ENCODE results near the gene MMP25.
A peak's percentile ranks its signal among the peaks of the same experiment; 100 is the strongest.
"Not testable (repeated sequence)": the region's sequence is repeated elsewhere in the genome, so short reads cannot be mapped to it uniquely, and the experiment has no call there.

The MMP25 gene

DNA sequence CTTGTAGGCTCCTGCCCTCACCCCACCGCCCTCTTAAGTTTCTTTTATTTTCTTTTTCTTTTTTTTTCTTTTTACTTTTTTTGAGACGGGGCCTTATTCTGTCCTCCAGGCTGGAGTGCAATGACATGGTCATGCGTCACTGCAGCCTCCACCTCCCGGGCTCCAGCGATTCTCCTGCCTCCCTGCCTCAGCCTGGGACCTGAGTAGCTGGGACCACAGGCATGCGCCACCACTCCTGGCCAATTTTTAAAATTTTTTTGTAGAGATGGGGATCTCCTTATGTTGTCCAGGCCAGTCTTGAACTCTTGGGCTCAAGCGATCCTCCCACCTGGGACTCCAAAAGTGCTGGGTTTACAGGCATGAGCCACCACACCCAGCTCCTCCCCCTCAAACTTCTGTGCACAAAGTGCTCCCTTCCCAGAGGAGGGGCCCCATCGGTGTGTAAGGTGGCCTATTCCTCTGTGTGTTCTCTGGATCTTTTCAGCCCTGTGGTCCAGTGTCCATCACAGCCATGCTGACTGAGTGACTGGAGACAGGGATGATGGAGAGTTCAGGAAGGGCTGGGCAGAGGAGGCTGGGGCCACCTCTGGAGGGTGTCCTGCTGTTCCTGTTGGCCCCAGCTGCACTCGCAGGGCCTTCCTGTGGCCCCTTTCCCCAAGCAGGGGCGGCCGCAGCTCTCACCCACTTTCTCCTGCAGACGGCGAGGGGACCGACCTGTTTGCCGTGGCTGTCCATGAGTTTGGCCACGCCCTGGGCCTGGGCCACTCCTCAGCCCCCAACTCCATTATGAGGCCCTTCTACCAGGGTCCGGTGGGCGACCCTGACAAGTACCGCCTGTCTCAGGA, 10.2 kb downstream of the MMP25 start:
- DNase-seq (ENCODE audit: low read depth in 3 of 3), result no peak

GRCh38 chr16:3057181-3058138, 11.1 kb downstream of the MMP25 start:
- no peak for DNase-seq (ENCODE audit: low read depth in 3 of 3)

- no peak for DNase-seq (ENCODE audit: low read depth in 3 of 3)
These were observed 12.0 kb downstream of the MMP25 start for GRCh38 chr16:3058139-3059030.

- peak; percentile 74 to 81 (median 76) for DNase-seq (ENCODE audit: low read depth in 3 of 3)
These were observed 12.8 kb downstream of the MMP25 start for GRCh38 chr16:3059041-3059722.

GRCh38 chr16:3059723-3060242, 13.4 kb downstream of the MMP25 start:
- DNase-seq (ENCODE audit: low read depth in 3 of 3), result no peak

DNA sequence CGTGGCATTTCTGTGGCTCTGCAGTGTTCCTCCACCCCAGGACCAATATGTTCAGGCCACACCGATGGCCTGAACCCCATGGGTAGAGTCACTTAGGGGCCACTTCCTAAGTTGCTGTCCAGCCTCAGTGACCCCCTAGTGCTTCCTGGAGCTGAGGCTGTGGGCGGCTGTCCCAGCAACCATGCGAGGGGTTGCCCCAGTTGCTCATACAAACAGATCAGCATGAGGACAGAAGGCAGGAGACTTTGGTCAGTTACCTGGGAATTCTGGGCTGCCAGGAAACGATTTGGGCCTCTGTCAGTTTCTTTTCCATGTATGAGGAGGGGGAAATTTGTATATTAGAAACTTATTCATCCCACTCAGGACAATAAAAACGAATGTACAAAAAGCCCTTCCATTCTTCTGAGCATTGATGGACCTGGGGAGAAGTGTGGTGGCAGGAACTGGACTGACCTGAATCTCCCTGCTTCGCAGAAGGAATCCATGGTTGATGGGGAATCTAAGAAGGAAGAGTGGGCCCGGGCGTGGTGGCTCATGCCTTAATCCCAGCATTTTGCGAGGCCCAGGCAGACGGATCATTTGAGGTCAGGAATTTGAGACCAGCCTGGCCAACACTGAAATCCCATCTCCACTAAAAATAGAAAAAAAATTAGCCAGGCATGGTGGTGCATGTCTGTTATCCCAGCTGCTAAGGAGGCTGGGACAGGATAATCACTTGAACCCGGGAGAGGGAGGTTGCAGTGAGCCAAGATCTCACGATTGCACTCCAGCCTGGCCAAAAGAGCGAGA, 14.2 kb downstream of the MMP25 start:
- no peak for DNase-seq (ENCODE audit: low read depth in 3 of 3)

- DNase-seq (ENCODE audit: low read depth in 3 of 3), result no peak
These were observed 16.2 kb downstream of the MMP25 start for GRCh38 chr16:3062553-3062952.

DNA sequence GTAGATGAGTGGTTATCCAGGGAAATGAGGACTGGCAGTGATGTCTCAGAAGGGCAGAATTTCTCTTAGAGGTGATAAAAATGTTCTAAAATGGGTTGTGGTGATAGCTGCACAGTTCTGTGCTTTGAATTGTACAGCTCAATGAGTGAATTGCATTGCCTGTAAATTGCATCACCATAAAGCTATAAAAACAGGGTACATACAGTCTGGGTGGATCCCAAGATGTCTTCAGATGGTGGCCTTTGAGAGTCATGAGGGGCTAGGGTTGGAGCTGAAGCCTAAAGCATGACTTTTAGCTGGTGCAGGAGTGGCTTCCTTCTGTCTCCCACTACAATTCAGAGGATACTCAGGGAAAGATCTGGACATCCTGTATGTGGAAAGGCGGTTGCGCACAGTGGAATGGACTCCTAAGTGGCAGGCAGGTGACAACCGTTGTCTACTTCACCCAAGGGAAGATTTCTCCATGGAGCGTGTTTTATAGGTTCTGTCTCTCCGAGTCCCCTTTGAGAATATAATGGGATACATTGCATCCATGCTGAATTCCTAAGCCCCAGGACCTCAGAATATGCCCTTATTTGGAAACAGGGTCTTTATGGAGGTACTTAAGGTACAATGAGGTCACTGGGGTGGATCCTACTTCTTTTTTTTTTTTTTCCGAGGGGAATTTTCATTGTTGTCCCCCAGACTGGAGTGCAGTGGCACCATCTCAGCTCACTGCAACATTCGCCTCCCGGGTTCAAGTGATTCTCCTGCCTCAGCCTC, 17.4 kb downstream of the MMP25 start:
- DNase-seq (ENCODE audit: low read depth in 3 of 3), result no peak

DNA sequence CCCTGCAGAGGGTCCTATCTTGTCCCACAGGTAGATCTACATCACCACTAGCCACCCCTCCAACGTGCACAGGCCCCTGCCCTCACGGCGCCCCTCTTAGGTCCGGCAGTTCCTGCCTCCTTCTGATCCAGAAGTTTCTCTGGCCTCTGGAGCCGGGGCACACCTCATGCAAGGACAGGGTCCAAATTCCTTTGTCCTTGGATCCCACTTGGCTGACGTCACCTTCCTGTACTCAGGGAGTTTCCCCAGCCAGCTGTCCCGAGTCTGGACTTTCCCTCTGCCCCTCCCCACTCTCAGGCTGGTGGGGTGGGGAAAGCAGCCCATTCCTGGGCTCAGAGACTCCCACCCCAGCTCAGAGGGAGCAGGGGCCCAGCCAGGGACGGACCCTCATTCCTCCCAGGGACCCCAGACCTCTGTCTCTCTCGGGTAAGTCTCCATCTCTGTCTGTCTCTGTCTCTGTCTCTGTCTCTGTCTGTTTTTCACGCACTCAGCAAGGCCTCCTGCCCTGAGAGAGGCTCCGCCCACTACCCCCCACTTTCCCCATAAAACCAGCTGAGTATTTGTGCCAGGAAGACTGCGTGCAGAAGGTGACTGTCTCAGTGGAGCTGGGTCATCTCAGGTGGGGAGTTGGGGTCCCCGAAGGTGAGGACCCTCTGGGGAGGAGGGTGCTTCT, 18.8 kb downstream of the MMP25 start, which contains the start of gene IL32:
IL32 (plus strand) TSS at position 572 of the 673 bp plus-strand sequence. CDS start 172 bp downstream, outside the sequence.
- peak in 2 of 3 experiments; percentile 54 to 66 for DNase-seq (ENCODE audit: low read depth in 3 of 3)

DNA sequence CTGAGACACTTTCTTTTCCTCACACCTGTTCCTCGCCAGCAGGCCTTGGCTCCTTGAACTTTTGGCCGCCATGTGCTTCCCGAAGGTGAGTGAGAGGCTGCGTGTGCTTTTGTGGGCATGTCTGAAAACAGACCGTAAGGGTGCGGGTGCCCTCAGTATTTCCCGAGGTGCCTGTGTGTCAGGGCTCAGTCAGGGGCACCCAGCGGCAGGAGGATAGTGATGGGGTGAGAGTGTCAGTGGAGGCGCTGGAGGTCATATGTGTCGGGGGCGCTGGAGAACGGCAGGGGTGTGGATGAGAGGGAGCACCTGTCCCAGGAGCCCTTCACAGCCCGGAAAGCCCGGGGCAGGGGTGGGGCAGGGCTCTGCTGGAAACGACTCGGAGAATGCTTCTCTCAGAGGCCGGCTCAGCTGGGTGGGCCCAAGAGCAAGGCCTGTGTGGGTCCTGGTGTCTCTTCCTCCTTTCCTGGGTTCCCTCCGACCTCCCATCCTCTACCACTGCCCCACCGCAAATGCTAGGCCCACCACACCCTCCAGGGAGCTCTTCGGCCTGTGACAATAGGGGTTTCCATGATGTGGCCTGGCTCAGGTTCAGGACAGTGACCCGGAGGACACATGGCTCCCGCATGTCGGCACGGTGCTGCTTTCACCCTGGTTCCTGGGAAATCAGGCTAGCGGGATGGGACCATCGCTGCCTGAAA, 19.5 kb downstream of the MMP25 start:
- DNase-seq (ENCODE audit: low read depth in 3 of 3), result no peak

DNA sequence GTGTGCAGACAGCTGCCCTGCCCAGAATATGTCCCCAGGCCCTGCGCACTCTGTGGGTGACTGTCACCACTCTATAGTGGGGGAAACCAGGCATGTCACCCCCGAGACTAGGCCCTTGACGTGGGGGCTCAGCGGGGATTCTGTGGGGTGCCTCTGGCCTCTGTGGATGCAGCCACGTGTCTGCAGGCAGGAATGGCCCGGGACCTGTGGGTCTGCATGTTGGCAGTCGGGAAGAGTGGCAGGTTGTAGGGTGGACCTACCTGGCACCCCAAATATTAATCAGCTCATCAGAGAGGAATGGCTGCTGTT, 20.0 kb downstream of the MMP25 start:
- DNase-seq (ENCODE audit: low read depth in 3 of 3), result no peak

GRCh38 chr16:3068487-3068886, 22.1 kb downstream of the MMP25 start:
- no peak for DNase-seq (ENCODE audit: low read depth in 3 of 3)

- DNase-seq (ENCODE audit: low read depth in 3 of 3), result not testable (repeated sequence)
These were observed 22.8 kb downstream of the MMP25 start for GRCh38 chr16:3069146-3069545.

DNA sequence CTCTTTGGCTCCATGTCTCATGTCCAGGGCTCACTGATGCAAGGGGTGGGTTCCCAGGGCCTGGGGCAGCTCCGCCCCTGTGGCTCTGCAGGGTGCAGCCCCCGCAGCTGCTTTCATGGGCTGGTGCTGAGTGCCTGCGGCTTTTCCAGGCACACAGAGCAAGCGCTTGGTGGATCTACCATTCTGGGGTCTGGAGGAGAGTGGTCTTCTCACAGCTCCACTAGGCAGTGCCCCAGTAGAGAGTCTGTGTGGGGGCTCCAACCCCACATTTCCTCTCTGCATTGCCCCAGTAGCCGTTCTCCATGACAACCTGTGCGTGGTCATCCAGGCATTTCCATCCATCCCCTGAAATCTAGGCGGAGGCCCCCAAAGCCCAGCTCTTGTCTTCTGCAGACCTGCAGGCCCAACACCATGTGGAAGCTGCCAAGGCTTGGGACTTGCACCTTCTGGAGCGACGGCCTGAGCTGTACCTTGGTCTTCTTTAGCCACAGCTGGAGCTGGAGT, 24.3 kb downstream of the MMP25 start:
- no peak for DNase-seq (ENCODE audit: low read depth in 3 of 3)

DNA sequence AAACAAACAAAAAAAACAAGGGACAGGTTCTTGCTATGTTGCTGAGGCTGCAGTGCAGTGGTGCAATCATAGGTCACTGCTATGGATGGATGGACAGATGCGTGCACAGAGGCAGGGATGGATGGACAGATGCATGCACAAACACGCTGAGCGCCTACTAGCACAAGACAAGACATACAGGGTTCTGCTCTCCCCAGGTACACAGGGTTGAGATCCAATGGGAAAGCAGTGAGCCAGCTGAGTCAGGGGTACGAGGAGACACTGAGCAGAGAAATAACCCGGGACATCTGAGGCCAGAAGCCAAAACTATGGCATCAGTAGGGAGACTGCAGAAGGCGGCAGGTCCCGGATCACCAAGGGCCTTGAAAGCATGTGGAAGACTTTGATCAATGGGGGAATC, 25.3 kb downstream of the MMP25 start:
- no peak for DNase-seq (ENCODE audit: low read depth in 3 of 3)

- DNase-seq (ENCODE audit: low read depth in 3 of 3), result not testable (repeated sequence)
These were observed 25.8 kb downstream of the MMP25 start for GRCh38 chr16:3072148-3072547.

- DNase-seq (ENCODE audit: low read depth in 3 of 3), result not testable (repeated sequence)
These were observed 26.4 kb downstream of the MMP25 start for GRCh38 chr16:3072576-3073263.

All from stimulated activated CD4-positive, alpha-beta T cell treated with anti-CD3 and anti-CD28 coated beads, TNF-alpha, amount 100 ng/mL, for 4 hours (primary cell).